Upper lobe of right lung (tissue), 1 donor: Measurements from ENCODE around the gene MAB21L4. TPM values are rescaled to one million over a fixed set of nuclear protein-coding genes. Genes with fewer than 3 reads are reported as not detected.

Source experiments
- ATAC-seq: fragments of 200-7000 bp; cut with Tn5 transposase; one replicate; pipeline ENCODE4 v1.9.1; 2020; ENCODE audit warnings: mild to moderate bottlenecking, moderate library complexity
- DNase-seq: peaks from one replicate; pipeline ENCODE4 v3.0.0-alpha.2; 2020
- H3K27ac ChIP-seq: fragments of 200-600 bp; one replicate; pipeline ENCODE4 v1.8.0; 2022
- H3K27me3 ChIP-seq: fragments of 200-600 bp; one replicate; pipeline ENCODE4 v1.8.0; 2022; ENCODE audit warnings: mild to moderate bottlenecking
- H3K36me3 ChIP-seq: fragments of 200-600 bp; one replicate; pipeline ENCODE4 v1.8.0; 2022
- H3K4me1 ChIP-seq: fragments of 200-600 bp; one replicate; pipeline ENCODE4 v1.8.0; 2022
- H3K4me3 ChIP-seq: fragments of 200-600 bp; one replicate; pipeline ENCODE4 v1.8.0; 2022; ENCODE audit warnings: mild to moderate bottlenecking
- H3K9me3 ChIP-seq: fragments of 200-600 bp; one replicate; pipeline ENCODE4 v1.8.0; 2022
- intact Hi-C: fragments of 100-400 bp; cut with DNase I; formaldehyde crosslinking; loops from one replicate; pipeline ENCODE4 v1.11.0; 2022
- total RNA-seq: library from RNA; stranded (reverse); fragmentation: NEBNext Ultra II Directional; extraction: Animal tissue kit (Norgen Biotek cat#: 25700); gene quantifications from one replicate; pipeline ENCODE4 v1.2.1, GENCODE V29; 2021
- TF ChIP-seq, protein P1 (sequence below): fragments of 200-600 bp; IDR thresholded peaks from one replicate; pipeline ENCODE4 v1.8.0; 2022; ENCODE audit warnings: antibody characterized with exemption
- donor health status: DM: no; HTN: yes; CAD: no; lungs with severe emphysema.

The MAB21L4 gene
- total RNA-seq, 1 donor from 2014 or later, result 22.2 TPM

DNA sequence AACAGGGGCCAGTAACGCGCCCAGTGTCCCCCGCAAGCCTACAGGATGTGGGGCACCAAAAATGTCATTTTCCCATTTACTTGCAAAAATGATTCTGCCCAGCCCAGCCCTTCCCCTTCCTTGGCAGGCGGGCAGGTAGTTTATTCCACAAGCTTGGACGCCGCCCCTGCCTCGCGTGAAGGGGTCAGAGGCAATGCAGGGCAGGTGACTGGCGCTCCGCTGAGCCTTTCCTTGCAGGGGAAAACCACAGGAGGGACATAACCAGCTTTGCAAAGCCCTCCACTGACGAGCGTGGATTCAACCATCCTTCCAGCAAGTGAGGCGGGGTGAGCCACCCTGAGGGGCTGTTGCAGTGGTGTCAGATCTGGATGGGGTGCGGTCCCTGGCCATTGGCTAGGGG, 5.3 kb downstream of the MAB21L4 start:
- no peaks in the 10 kb centered on the region for H3K9me3 ChIP-seq
- no peak overlapping the region for H3K4me3 ChIP-seq
- H3K27ac ChIP-seq, result no peak overlapping the region
- TF ChIP-seq, protein P1, sequence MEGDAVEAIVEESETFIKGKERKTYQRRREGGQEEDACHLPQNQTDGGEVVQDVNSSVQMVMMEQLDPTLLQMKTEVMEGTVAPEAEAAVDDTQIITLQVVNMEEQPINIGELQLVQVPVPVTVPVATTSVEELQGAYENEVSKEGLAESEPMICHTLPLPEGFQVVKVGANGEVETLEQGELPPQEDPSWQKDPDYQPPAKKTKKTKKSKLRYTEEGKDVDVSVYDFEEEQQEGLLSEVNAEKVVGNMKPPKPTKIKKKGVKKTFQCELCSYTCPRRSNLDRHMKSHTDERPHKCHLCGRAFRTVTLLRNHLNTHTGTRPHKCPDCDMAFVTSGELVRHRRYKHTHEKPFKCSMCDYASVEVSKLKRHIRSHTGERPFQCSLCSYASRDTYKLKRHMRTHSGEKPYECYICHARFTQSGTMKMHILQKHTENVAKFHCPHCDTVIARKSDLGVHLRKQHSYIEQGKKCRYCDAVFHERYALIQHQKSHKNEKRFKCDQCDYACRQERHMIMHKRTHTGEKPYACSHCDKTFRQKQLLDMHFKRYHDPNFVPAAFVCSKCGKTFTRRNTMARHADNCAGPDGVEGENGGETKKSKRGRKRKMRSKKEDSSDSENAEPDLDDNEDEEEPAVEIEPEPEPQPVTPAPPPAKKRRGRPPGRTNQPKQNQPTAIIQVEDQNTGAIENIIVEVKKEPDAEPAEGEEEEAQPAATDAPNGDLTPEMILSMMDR, result no peak
- intact Hi-C loops, result no loop called here
- ATAC-seq, result no peak
- H3K36me3 ChIP-seq, result no peaks in the 10 kb centered on the region
- DNase-seq, result no peak
- no peaks in the 10 kb centered on the region for H3K27me3 ChIP-seq
- H3K4me1 ChIP-seq, result no peaks in the 10 kb centered on the region

DNA sequence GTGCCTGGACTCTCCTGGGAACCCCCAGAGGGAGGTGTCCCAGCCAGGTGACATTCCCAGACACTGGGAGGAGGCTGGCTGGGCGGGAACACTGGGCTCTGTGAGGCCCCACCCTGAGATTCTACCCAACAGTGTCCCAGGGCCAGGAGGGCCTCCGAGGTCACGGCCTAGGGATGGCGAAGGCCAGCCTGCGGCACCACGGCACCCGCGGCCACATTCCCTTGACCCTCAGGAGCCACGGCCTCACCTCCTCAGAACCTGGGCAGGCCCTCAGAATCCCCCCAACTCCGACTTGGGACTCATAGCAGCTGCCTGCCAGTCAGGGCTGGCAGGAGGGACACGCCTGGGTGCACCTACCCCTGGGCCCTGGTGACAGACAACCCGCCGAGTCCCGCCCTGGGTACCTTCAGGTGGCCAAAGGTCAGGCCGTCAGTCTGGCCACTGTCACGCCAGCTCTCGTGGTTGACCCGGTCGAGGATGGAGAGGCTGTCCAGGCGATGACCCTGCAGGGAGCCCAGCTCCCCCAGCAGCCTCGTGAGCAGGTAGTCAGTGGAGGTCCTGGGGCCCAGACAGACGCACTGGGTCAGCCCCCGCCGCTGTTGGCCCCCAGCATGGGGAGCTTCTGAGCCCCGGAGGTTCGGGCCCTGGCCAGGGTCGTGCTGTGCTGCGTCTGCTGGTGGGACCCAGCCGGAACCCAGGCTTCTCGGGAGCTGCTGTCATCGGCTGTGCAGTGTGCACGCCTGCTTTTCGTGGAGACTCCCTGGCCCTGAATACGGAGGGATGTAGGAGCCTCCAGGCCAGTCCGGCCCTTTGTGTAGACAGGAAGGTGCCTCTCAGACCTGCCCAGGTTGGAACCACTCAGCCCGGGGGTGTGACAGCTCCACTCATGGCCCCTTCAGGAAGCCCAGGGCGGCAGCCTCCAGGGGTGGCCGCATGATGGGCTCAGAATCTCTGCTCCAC, 6.1 kb downstream of the MAB21L4 start:
- no peaks in the 10 kb centered on the region for H3K27me3 ChIP-seq
- H3K9me3 ChIP-seq, result no peaks in the 10 kb centered on the region
- no peak for ATAC-seq
- intact Hi-C loops, result no loop called here
- TF ChIP-seq, protein P1, result no peak
- no peak overlapping the region for H3K27ac ChIP-seq
- no peaks in the 10 kb centered on the region for H3K4me1 ChIP-seq
- no peak for DNase-seq
- no peak overlapping the region for H3K4me3 ChIP-seq
- no peaks in the 10 kb centered on the region for H3K36me3 ChIP-seq

DNA sequence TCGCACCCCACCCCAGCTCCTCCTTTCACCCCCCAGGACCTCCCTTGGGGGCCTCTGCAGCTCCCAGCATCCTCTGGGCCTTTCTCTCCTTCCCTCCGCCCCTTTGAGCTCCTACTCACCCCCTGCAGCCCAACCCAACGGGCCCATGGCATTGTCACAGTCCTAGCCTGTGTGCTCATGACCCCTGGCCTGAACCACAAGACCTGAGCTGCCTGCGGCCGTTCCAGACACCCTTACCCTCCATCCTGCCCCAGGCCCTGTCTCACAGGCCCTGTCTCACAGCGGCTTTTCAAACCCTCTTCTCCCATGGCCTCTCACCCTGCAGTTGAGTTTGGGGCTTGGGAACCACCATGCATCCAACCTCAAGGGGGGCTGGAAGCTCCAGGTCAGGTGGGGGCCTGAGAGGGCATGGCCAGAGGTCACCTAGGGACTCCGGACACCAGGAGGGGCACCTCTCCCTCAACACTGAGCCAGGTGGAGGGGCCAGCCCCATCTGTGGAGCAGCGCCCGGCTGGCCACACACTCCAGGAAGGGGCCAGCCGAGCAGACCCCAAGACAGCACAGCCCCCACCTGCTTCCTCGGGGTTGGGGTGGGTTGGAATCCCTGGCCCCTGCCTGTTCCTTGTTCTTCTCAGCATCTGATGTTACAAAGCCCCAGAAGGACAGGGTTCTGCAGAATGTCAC, 6.9 kb downstream of the MAB21L4 start:
- ATAC-seq, result no peak
- H3K9me3 ChIP-seq, result no peaks in the 10 kb centered on the region
- intact Hi-C loops, result no loop called here
- no peaks in the 10 kb centered on the region for H3K36me3 ChIP-seq
- no peaks in the 10 kb centered on the region for H3K4me1 ChIP-seq
- no peak overlapping the region for H3K4me3 ChIP-seq
- no peak overlapping the region for H3K27ac ChIP-seq
- H3K27me3 ChIP-seq, result no peaks in the 10 kb centered on the region
- DNase-seq, result no peak
- TF ChIP-seq, protein P1, result no peak

DNA sequence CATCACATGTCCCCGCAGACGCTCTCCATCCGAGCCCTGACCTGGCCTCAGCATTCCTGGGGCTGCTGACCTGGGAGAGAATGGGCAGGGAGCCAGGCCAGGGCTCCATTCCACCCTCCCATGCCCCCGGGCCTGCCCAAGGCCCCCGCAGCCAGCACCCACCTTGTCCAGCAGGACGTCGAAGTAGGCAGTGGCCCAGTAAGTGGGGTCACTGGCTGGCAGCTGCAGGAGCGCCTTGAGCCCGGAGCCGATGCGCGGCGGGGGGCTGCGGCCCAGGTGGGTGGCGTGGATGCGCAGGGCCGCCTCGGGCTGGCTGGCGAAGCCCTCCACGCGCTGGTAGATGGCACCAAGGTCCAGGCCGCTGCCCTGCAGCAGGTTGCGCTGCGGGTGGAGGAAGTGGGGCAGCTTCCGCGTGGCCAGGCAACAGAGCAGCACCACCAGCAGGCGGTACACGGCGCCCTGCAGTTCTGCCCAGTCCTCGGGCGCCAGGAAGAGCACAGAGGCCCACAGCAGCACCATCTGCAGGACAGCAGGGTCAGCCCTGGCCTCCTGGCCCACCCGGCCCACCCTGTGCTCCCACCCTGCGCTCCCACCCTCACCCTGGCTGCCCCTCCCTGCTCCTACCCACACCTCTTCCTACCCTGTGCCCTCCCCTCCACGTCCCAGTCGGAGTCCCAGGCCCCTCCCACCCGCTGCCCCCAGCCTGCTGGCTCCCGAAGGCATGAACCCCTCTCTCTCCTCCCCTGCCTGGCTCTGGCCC, 7.6 kb downstream of the MAB21L4 start:
- Histone ChIP-seq H3K27ac (no peak overlapping the region), H3K4me3 (no peak overlapping the region), H3K27me3 (no peaks in the 10 kb centered on the region), H3K4me1 (no peaks in the 10 kb centered on the region), H3K36me3 (no peaks in the 10 kb centered on the region), H3K9me3 (no peaks in the 10 kb centered on the region)
- TF ChIP-seq, protein P1, result no peak
- intact Hi-C loops, result no loop called here
- DNase-seq (no peak), ATAC-seq (no peak)

DNA sequence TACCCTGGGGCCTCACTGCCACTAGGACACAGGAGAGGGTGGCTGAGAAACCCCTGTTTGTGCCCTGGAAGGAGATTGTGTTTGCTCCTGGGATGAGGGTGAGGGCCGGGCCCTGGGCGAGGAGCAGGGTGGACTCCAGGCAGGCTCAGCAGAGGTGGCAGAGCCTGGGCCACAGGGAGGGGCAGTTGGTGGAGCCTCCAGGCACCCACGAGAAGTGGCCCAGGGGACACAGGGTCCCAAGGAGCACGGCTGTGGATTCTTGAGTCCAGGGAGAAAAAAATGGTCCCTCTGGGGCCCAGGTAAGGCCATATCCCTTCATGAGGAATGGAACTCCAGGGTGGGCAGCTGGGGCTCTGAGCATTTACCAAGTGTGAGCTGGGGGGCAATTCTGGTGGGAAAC, 8.3 kb downstream of the MAB21L4 start:
- intact Hi-C loops, result no loop called here
- DNase-seq (no peak), ATAC-seq (no peak)
- Histone ChIP-seq H3K4me1 (no peaks in the 10 kb centered on the region), H3K4me3 (no peak overlapping the region), H3K27me3 (no peaks in the 10 kb centered on the region), H3K27ac (no peak overlapping the region), H3K9me3 (no peaks in the 10 kb centered on the region), H3K36me3 (no peaks in the 10 kb centered on the region)
- TF ChIP-seq, protein P1, result no peak
